ENCODE measurements around the gene IL1R1.

The IL1R1 gene

GRCh38 chr2:102141011-102141943 is 1.3 kb upstream of the IL1R1 start:
- no peak for DNase-seq

DNA sequence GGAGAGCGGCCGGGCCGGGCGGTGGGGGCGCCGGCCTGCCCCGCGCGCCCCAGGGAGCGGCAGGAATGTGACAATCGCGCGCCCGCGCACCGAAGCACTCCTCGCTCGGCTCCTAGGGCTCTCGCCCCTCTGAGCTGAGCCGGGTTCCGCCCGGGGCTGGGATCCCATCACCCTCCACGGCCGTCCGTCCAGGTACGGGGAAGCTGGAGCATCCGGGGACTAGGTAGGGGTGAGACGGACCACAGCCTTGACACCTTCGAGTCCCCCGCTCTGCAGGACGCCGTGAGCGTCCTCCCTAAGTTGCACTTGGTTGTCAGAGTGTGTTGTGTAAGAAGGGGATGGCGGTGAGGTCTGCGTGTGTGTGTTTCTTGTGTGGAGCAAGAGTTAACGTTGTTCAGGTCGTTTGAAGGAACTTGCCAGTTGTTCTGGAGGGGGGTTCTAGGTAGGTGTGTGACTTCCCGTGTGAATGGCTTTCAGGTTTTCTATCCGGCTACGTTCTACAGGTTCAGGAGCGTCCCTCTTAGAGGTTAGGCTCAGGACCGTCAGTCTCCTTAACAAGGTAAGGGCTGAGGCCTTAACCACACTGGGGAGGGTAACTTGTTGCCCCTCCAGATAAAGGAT is 393 bp downstream of the IL1R1 start:
- DNase-seq, result no peak

GRCh38 chr2:102143450-102143985 is 972 bp downstream of the IL1R1 start:
- DNase-seq, result no peak

- no peak for DNase-seq
Observed at GRCh38 chr2:102144128-102144527, 1.6 kb downstream of the IL1R1 start.

- no peak for DNase-seq
Observed at GRCh38 chr2:102145107-102145506, 2.6 kb downstream of the IL1R1 start.

- no peak for DNase-seq
Observed at GRCh38 chr2:102145934-102146333, 3.4 kb downstream of the IL1R1 start.

GRCh38 chr2:102147935-102148334 is 5.4 kb downstream of the IL1R1 start:
- DNase-seq, result peak; percentile 74

DNA sequence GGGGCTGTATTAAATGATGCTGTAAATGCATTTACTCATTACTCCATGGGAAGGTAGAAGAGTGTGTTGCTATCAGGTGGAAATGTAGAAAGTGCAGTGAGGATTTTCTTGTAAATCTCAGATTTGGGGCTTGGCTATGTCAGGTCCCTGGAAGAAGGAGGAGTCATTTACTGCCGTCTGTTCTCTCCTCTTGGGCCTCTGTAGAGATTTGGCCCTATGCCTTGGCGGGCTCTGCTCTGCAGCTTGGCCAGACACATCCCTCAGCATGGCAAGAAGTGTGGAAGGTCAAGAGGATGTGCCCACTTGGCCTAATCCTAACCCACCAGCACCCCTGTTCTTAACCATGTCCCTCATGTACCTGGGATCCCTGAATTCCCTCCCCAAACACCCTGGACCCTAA is 6.7 kb downstream of the IL1R1 start:
- DNase-seq, result no peak

DNA sequence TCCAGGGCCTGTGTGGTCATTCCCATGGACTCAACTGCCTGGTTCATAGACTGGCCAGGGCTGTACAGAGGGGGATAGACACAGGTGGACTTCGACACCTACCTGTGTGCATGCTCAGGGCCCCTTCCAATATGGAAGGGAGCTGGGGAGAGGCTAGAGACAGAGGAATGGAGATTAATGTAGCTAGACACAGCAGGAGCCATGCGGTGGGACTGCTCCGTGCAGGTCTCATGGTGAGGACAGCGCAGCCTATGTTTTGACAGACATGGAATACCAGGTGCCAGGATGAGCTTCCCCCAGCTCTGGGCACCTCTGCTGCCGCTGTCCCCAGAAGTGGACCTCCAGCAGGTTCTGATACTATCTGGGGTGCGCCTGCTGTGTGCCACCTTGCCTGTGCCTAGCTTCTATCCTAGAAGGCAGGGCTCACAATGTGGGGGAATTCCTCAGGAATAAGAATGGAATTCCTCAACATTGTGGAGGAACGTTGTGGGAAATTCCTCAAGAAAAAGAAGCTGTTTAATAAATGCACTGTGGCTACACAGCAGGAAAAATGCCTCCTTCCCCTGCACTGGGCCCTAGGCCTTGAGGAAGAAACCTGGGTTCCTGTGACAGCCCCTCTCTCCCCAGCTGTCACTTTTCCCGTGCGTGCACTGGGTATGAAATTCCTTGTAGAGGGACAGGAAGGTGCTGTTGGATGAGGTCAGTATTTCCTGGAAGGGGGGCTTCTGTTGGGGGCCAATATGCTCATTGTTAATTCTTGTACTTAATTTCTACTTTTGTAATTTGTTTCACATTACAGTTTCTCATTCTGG is 7.3 kb downstream of the IL1R1 start:
- no peak for DNase-seq

GRCh38 chr2:102154364-102154763 is 11.8 kb downstream of the IL1R1 start:
- DNase-seq, result no peak

GRCh38 chr2:102154946-102155702 is 12.6 kb downstream of the IL1R1 start:
- no peak for DNase-seq

GRCh38 chr2:102155703-102156515 is 13.4 kb downstream of the IL1R1 start:
- DNase-seq, result no peak

DNA sequence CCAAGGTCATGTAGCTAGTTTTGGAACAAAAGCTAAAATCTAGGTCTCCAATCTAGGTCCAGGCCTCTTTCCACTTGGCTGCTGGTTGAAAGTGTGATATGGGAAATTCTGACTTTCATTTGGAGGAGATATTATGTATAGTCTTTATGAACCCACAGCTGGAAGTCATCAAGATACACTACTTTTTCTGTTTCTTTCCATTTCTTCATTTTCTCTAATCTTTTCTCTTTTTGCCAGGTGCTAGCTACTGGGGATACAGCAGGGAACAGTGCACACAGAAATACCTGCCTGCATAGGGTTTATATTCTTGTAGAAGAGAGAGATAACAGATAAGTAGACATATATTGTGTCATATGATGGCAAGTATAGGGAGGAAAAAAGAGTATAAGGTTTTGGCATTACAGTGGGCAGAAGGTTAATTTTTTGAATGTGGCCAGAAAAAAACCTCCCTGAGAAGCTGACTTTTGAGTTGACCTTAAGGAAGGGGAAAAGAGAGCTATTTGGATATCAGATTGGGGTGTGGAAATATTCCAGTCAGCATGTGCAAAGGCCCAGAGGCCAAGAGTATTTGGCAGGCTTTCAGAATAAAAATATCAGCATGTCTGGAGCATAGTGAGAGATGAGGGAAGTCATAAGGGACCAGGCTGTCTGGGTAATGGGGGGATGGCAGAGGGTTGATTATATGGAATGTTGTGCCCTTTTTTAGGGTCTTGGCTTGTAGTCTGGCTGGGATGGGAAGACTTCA is 15.6 kb downstream of the IL1R1 start:
- no peak for DNase-seq

DNA sequence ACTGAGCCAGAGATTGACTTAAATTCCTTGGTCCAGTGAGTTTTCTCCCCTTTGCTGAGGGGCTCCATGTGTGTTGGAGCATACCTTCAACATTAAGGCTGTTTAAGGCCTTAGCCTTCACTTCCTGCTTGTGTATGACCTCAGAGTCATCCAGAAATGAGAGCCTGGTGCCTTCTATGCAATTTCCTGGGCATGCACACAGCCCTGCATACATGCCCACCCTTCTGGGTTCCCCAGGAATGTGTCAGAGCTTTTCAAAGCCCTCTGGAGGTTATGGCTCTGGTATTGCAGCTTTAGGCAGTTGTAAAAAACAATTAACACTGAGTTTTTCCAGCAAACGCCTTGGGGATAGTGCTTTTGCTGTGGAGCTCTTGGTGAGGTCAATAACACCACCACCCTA is 16.7 kb downstream of the IL1R1 start:
- no peak for DNase-seq

GRCh38 chr2:102166189-102166845 is 23.8 kb downstream of the IL1R1 start:
- DNase-seq, result no peak

GRCh38 chr2:102168026-102168771 is 25.7 kb downstream of the IL1R1 start:
- DNase-seq, result no peak

DNA sequence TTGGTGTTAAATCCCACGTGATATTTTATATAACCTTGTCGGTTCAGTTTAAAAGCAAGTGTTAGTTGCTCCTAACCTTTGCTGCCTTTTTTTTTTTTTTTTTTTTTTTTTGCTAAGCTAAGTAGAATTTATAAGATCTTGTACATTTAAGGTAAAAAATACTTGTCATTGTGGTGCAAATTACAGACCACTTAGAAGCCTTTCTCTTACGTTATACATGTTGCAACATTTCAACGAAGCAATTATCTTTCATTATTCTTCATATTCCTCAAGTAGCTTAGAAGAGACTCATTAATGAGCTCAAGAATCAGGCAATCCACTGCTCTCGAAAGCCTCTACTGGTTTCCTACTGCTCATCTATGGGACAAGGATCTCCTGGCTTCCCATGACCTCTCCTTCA is 29.4 kb downstream of the IL1R1 start:
- DNase-seq, result no peak

- DNase-seq, result no peak
Observed at GRCh38 chr2:102172745-102173144, 30.2 kb downstream of the IL1R1 start.

DNA sequence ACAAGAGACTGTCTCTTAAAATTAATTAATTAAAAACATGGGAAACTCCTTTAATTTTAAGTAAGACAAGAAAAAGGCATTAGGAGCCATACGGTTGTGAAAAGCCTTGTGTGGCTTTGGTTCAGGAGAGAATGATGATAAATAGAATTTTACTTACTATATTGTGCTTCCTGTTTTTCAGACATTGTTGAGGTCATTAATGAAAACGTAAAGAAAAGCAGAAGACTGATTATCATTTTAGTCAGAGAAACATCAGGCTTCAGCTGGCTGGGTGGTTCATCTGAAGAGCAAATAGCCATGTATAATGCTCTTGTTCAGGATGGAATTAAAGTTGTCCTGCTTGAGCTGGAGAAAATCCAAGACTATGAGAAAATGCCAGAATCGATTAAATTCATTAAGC is 33.6 kb downstream of the IL1R1 start:
- no peak for DNase-seq

All from activated naive CD4-positive, alpha-beta T cell treated with Interleukin-2 at 50 U/mL for 16 hours (primary cell).